Mesenchymal stem cell (in vitro differentiated cells and primary cell): ENCODE data around the gene PPP1R3F.

Source experiments
- DNase-seq: peaks from one replicate; pipeline ENCODE4 v3.0.0-alpha.2; 2013
- H2AFZ ChIP-seq: one replicate; pipeline ENCODE4 v1.6.1; 2013; ENCODE audit warnings: low read depth, mild to moderate bottlenecking, control low read depth, inconsistent platforms, low read length, moderate library complexity
- H2AK5ac ChIP-seq: 2 replicates; pipeline ENCODE4 v1.6.1; 2013; ENCODE audit warnings: low read length, moderate library complexity, mild to moderate bottlenecking, inconsistent platforms; ENCODE audit not compliant: severe bottlenecking
- H2BK120ac ChIP-seq: one replicate; pipeline ENCODE4 v1.6.1; 2013; ENCODE audit warnings: low read depth, mild to moderate bottlenecking, inconsistent platforms, low read length, moderate library complexity
- H2BK12ac ChIP-seq, 2 experiments: one replicate each; pipeline ENCODE4 v1.6.1; 2013; ENCODE audit warnings: inconsistent platforms in 2 of 2, low read length in 2 of 2, mild to moderate bottlenecking in 2 of 2, moderate library complexity in 2 of 2, control low read depth in 1 of 2
- H2BK15ac ChIP-seq: one replicate; pipeline ENCODE4 v1.6.1; 2013; ENCODE audit warnings: mild to moderate bottlenecking, low read depth, inconsistent platforms; ENCODE audit not compliant: poor library complexity, severe bottlenecking
- H2BK5ac ChIP-seq: 2 replicates; pipeline ENCODE4 v1.6.1; 2013; ENCODE audit warnings: low read depth, mild to moderate bottlenecking, low read length, control low read depth, inconsistent platforms; ENCODE audit not compliant: poor library complexity, severe bottlenecking
- H3K14ac ChIP-seq, 2 experiments: one replicate each; pipeline ENCODE4 v1.6.1; 2013; ENCODE audit warnings: inconsistent platforms in 2 of 2, low read length in 2 of 2, control low read depth in 1 of 2, mild to moderate bottlenecking in 1 of 2, moderate library complexity in 1 of 2
- H3K18ac ChIP-seq, 2 experiments: one replicate each; pipeline ENCODE4 v1.6.1; 2013; ENCODE audit warnings: inconsistent platforms in 2 of 2, low read length in 2 of 2, control low read depth in 1 of 2, low read depth in 1 of 2, mild to moderate bottlenecking in 1 of 2
- H3K23ac ChIP-seq, 2 experiments: one replicate each; pipeline ENCODE4 v1.6.1; 2013; ENCODE audit warnings: inconsistent platforms in 2 of 2, low read length in 2 of 2, mild to moderate bottlenecking in 2 of 2, moderate library complexity in 2 of 2, control low read depth in 1 of 2
- H3K27ac ChIP-seq: 2 replicates; pipeline ENCODE4 v1.5.1; 2013; ENCODE audit warnings: mild to moderate bottlenecking, moderate library complexity, low read length, control low read depth, inconsistent platforms; ENCODE audit not compliant: poor library complexity, severe bottlenecking
- H3K27me3 ChIP-seq, 2 experiments: 2 replicates each; pipeline versions ENCODE4 v1.6.1 to v1.7.0; 2013; ENCODE audit warnings: low read length in 2 of 2, mild to moderate bottlenecking in 2 of 2, moderate library complexity in 2 of 2, control low read depth in 1 of 2, inconsistent platforms in 1 of 2; ENCODE audit not compliant: control insufficient read depth in 1 of 2, insufficient read depth in 1 of 2
- H3K36me3 ChIP-seq, 2 experiments: 2 replicates each; pipeline versions ENCODE4 v1.6.1 to v1.7.0; 2013; ENCODE audit warnings: low read length in 2 of 2, control low read depth in 1 of 2, inconsistent platforms in 1 of 2, low read depth in 1 of 2, mild to moderate bottlenecking in 1 of 2; ENCODE audit not compliant: insufficient read depth in 2 of 2, control insufficient read depth in 1 of 2
- H3K4ac ChIP-seq, 2 experiments: one replicate each; pipeline ENCODE4 v1.6.1; 2013; ENCODE audit warnings: inconsistent platforms in 2 of 2, low read length in 2 of 2, mild to moderate bottlenecking in 2 of 2, moderate library complexity in 2 of 2, control low read depth in 1 of 2, low read depth in 1 of 2
- H3K4me1 ChIP-seq: 2 replicates; pipeline ENCODE4 v1.6.1; 2013; ENCODE audit warnings: low read depth, low read length, control low read depth; ENCODE audit not compliant: control insufficient read depth, insufficient read depth
- H3K4me2 ChIP-seq: 2 replicates; pipeline ENCODE4 v1.6.1; 2013; ENCODE audit warnings: low read length, mild to moderate bottlenecking, inconsistent platforms; ENCODE audit not compliant: poor library complexity, severe bottlenecking
- H3K4me3 ChIP-seq, 2 experiments: 2 replicates each; pipeline versions ENCODE4 v1.5.1 to v1.7.0; 2013; ENCODE audit warnings: low read length in 2 of 2, mild to moderate bottlenecking in 2 of 2, control low read depth in 1 of 2, low read depth in 1 of 2; ENCODE audit not compliant: insufficient read depth in 1 of 2
- H3K79me1 ChIP-seq: replicated peaks from 2 replicates; pipeline ENCODE4 v1.6.1; 2013; ENCODE audit warnings: mild to moderate bottlenecking, control low read depth, low read length, inconsistent platforms; ENCODE audit not compliant: poor library complexity, severe bottlenecking
- H3K9ac ChIP-seq: 2 replicates; pipeline ENCODE4 v1.7.0; 2013; ENCODE audit warnings: mild to moderate bottlenecking, low read length, moderate library complexity
- H3K9me3 ChIP-seq: 2 replicates; pipeline ENCODE4 v1.7.0; 2013; ENCODE audit warnings: mild to moderate bottlenecking, low read length; ENCODE audit not compliant: control insufficient read depth
- H4K8ac ChIP-seq: one replicate; pipeline ENCODE4 v1.6.1; 2013; ENCODE audit warnings: inconsistent platforms, mild to moderate bottlenecking, low read length, moderate library complexity
- H4K91ac ChIP-seq: one replicate; pipeline ENCODE4 v1.6.1; 2013; ENCODE audit warnings: mild to moderate bottlenecking, low read length, inconsistent platforms
- WGBS: methylation state at CpG from one replicate; pipeline ENCODE4 v1.1.7; 2013; ENCODE audit warnings: mixed read lengths; 5-methylcytosine and 5-hydroxymethylcytosine counted together

Gene PPP1R3F

GRCh38 chrX:49226946-49227345 lies 42.6 kb upstream of the PPP1R3F start:
- Histone ChIP-seq H3K27me3 (peaks cover 0 to 31% of the 10 kb centered on the region in 2 experiments), H3K9me3 (no peaks in the 10 kb centered on the region), H3K23ac (no peak overlapping the region), H3K14ac (no peak overlapping the region), H2AFZ (no peak overlapping the region), H3K9ac (no peak overlapping the region), H3K36me3 (no peaks in the 10 kb centered on the region), H3K4me3 (no peak overlapping the region), H4K8ac (no peak overlapping the region), H3K79me1 (no peaks in the 10 kb centered on the region), H3K18ac (no peak overlapping the region), H2AK5ac (no peak overlapping the region), H3K4me1 (peaks cover 5% of the 10 kb centered on the region), H2BK5ac (no peak overlapping the region), H2BK15ac (no peak overlapping the region), H2BK12ac (no peak overlapping the region), H3K4me2 (no peak overlapping the region), H3K27ac (no peak overlapping the region), H4K91ac (no peak overlapping the region), H2BK120ac (no peak overlapping the region), H3K4ac (no peak overlapping the region)
- no peak for DNase-seq
- 100% methylated on average over 2 of the region's 9 CpGs for WGBS

GRCh38 chrX:49227726-49228125 lies 41.9 kb upstream of the PPP1R3F start:
- no peak overlapping the region for H2BK5ac ChIP-seq
- H2AK5ac ChIP-seq, result no peak overlapping the region
- WGBS, result 40% methylated on average over 1 of the region's 2 CpGs
- no peak overlapping the region for H2BK120ac ChIP-seq
- no peak overlapping the region for H3K4me2 ChIP-seq
- H3K4ac ChIP-seq, result no peak overlapping the region
- H3K4me3 ChIP-seq, result no peak overlapping the region
- H2BK12ac ChIP-seq, result no peak overlapping the region
- no peaks in the 10 kb centered on the region for H3K79me1 ChIP-seq
- no peak overlapping the region for H4K91ac ChIP-seq
- no peaks in the 10 kb centered on the region for H3K9me3 ChIP-seq
- no peak overlapping the region for H4K8ac ChIP-seq
- H3K14ac ChIP-seq, result no peak overlapping the region
- no peak overlapping the region for H3K9ac ChIP-seq
- no peak overlapping the region for H2BK15ac ChIP-seq
- H3K36me3 ChIP-seq, result no peaks in the 10 kb centered on the region
- no peak overlapping the region for H2AFZ ChIP-seq
- peaks cover 0 to 25% of the 10 kb centered on the region in 2 experiments for H3K27me3 ChIP-seq
- H3K18ac ChIP-seq, result no peak overlapping the region
- H3K4me1 ChIP-seq, result peaks cover 5% of the 10 kb centered on the region
- H3K27ac ChIP-seq, result no peak overlapping the region
- no peak for DNase-seq
- H3K23ac ChIP-seq, result no peak overlapping the region

- Histone ChIP-seq H2AK5ac (no peak overlapping the region), H3K4me2 (no peak overlapping the region), H3K14ac (no peak overlapping the region), H3K9ac (no peak overlapping the region), H2BK120ac (no peak overlapping the region), H4K91ac (no peak overlapping the region), H2AFZ (no peak overlapping the region), H3K27ac (no peak overlapping the region), H3K23ac (no peak overlapping the region), H4K8ac (no peak overlapping the region), H3K4ac (no peak overlapping the region), H3K4me1 (peaks cover 5% of the 10 kb centered on the region), H3K36me3 (no peaks in the 10 kb centered on the region), H3K79me1 (no peaks in the 10 kb centered on the region), H2BK5ac (no peak overlapping the region), H2BK15ac (no peak overlapping the region), H3K18ac (no peak overlapping the region), H2BK12ac (no peak overlapping the region), H3K27me3 (peaks cover 0 to 21% of the 10 kb centered on the region in 2 experiments), H3K9me3 (no peaks in the 10 kb centered on the region), H3K4me3 (no peak overlapping the region)
- DNase-seq, result no peak
- WGBS, result 95% methylated on average over 17 of the region's 17 CpGs
Observed at GRCh38 chrX:49228185-49228584, 41.4 kb upstream of the PPP1R3F start.

GRCh38 chrX:49230500-49231232 lies 38.9 kb upstream of the PPP1R3F start:
- Histone ChIP-seq H3K27ac (no peak overlapping the region), H3K23ac (no peak overlapping the region), H2AFZ (no peak overlapping the region), H2BK12ac (no peak overlapping the region), H3K9ac (peak overlapping the region; percentile 26), H3K4me1 (peaks cover 5% of the 10 kb centered on the region), H4K8ac (no peak overlapping the region), H3K4me3 (peak overlapping the region; percentile 42 to 44), H3K36me3 (no peaks in the 10 kb centered on the region), H3K4ac (no peak overlapping the region), H3K9me3 (no peaks in the 10 kb centered on the region), H3K18ac (no peak overlapping the region), H2BK15ac (no peak overlapping the region), H3K14ac (no peak overlapping the region), H3K4me2 (peak overlapping the region; percentile 46), H2BK120ac (no peak overlapping the region), H3K79me1 (no peaks in the 10 kb centered on the region), H2BK5ac (no peak overlapping the region), H4K91ac (no peak overlapping the region), H3K27me3 (peaks cover 0 to 5% of the 10 kb centered on the region in 2 experiments), H2AK5ac (no peak overlapping the region)
- no peak for DNase-seq
- 9% methylated on average over 25 of the region's 44 CpGs for WGBS
